ENCODE data around the gene MUS81.

Gene MUS81

GRCh38 chr11:65871811-65872548, 11.7 kb downstream of the MUS81 start:
- DNase-seq (ENCODE audit: low read depth), result peak; percentile 39
- peak; percentile 23 for TF ChIP-seq CTCF (conservative IDR thresholded peaks at IDR 0.05; ENCODE audit: low read length)

GRCh38 chr11:65872586-65873317, 12.5 kb downstream of the MUS81 start, which contains the start of gene EFEMP2:
Gene EFEMP2 (minus strand): TSS chr11:65872800. CDS start chr11:65872354, 446 bp downstream.
- DNase-seq (ENCODE audit: low read depth), result peak; percentile 37
- H3K4me3 ChIP-seq (ENCODE audit: low read length), result peak within 1 kb of the TSS; percentile 81
- TF ChIP-seq CTCF (conservative IDR thresholded peaks at IDR 0.05; ENCODE audit: low read length), result no peak

More at GRCh38 chr11:65871811-65872548, 11.7 kb downstream of the MUS81 start:
- peak overlapping the region; percentile 81 for H3K4me3 ChIP-seq (ENCODE audit: low read length)

GRCh38 chr11:65873318-65874156, 13.3 kb downstream of the MUS81 start:
- TF ChIP-seq CTCF (conservative IDR thresholded peaks at IDR 0.05; ENCODE audit: low read length), result no peak
- peak; percentile 88 for DNase-seq (ENCODE audit: low read depth)
- peak overlapping the region; percentile 81 for H3K4me3 ChIP-seq (ENCODE audit: low read length)

GRCh38 chr11:65879617-65880016, 19.4 kb downstream of the MUS81 start, which contains the start of gene CTSW:
Gene CTSW (plus strand): TSS chr11:65879837. CDS start chr11:65879855, 18 bp downstream.
- no peak for TF ChIP-seq CTCF (conservative IDR thresholded peaks at IDR 0.05; ENCODE audit: low read length)
- H3K4me3 ChIP-seq (ENCODE audit: low read length), result no peak within 1 kb of the TSS
- DNase-seq (ENCODE audit: low read depth), result no peak

- DNase-seq (ENCODE audit: low read depth), result no peak
- no peak for TF ChIP-seq CTCF (conservative IDR thresholded peaks at IDR 0.05; ENCODE audit: low read length)
- H3K4me3 ChIP-seq (ENCODE audit: low read length), result no peak overlapping the region
These were observed 19.8 kb downstream of the MUS81 start for GRCh38 chr11:65880027-65880426.

GRCh38 chr11:65880844-65881421, 20.7 kb downstream of the MUS81 start:
- no peak for TF ChIP-seq CTCF (conservative IDR thresholded peaks at IDR 0.05; ENCODE audit: low read length)
- H3K4me3 ChIP-seq (ENCODE audit: low read length), result no peak overlapping the region
- no peak for DNase-seq (ENCODE audit: low read depth)

Measured in AG10803 (cell line).